HFF-Myc (cell line): Measurements from ENCODE around the gene HOXA11.

Experiments used
- DNase-seq: peaks from one replicate; pipeline ENCODE4 v3.0.0-alpha.2; 2011; ENCODE audit warnings: low read depth; ENCODE audit errors: extremely low read depth
- H3K4me3 ChIP-seq: replicated peaks from 2 replicates; pipeline ENCODE4 v1.5.1; 2011; ENCODE audit warnings: low read depth, mild to moderate bottlenecking, control low read depth, low read length
- CTCF ChIP-seq: IDR thresholded peaks from 2 replicates; pipeline ENCODE4 v1.5.1; 2012; ENCODE audit warnings: mild to moderate bottlenecking, low read depth, low read length, control low read depth; ENCODE audit errors: missing control alignments

The HOXA11 gene

GRCh38 chr7:27219821-27220220 is 34.8 kb upstream of the HOXA11 start:
- no peak for DNase-seq
- no peak overlapping the region for H3K4me3 ChIP-seq
- TF ChIP-seq CTCF, result no peak

GRCh38 chr7:27217951-27218350 is 32.9 kb upstream of the HOXA11 start:
- DNase-seq, result no peak
- TF ChIP-seq CTCF, result no peak
- H3K4me3 ChIP-seq, result no peak overlapping the region

- DNase-seq, result no peak
Measured at GRCh38 chr7:27215356-27215755, 30.3 kb upstream of the HOXA11 start.

GRCh38 chr7:27214239-27214950 is 29.4 kb upstream of the HOXA11 start:
- H3K4me3 ChIP-seq, result no peak overlapping the region
- no peak for DNase-seq
- TF ChIP-seq CTCF, result no peak

More at GRCh38 chr7:27215356-27215755, 30.3 kb upstream of the HOXA11 start:
- no peak for TF ChIP-seq CTCF
- no peak overlapping the region for H3K4me3 ChIP-seq

GRCh38 chr7:27213433-27214238 is 28.6 kb upstream of the HOXA11 start:
- TF ChIP-seq CTCF, result no peak
- DNase-seq, result no peak
- no peak overlapping the region for H3K4me3 ChIP-seq

- H3K4me3 ChIP-seq, result no peak overlapping the region
- no peak for TF ChIP-seq CTCF
- no peak for DNase-seq
Measured at GRCh38 chr7:27212497-27213432, 27.7 kb upstream of the HOXA11 start.
